T-helper 2 cell treated with Interferon-gamma antibody and Interleukin-4, amounts not matched to agents 100 ng/mL and 5 ng/mL, for 36 hours (primary cell): ENCODE measurements around the gene NELFA. TPM values are rescaled to one million over a fixed set of nuclear protein-coding genes. Genes with fewer than 3 reads are reported as not detected.

Experiments used
- intact Hi-C: fragments of 100-400 bp; cut with micrococcal nuclease; formaldehyde crosslinking; loops from one replicate; pipeline ENCODE4 v1.15.1; 2023
- total RNA-seq: library from RNA; stranded (reverse); gene quantifications from 2 replicates; pipeline ENCODE4 v1.2.3, GENCODE V29; 2022

The NELFA gene
- 37.3 and 40.3 TPM in 2 replicates for total RNA-seq

DNA sequence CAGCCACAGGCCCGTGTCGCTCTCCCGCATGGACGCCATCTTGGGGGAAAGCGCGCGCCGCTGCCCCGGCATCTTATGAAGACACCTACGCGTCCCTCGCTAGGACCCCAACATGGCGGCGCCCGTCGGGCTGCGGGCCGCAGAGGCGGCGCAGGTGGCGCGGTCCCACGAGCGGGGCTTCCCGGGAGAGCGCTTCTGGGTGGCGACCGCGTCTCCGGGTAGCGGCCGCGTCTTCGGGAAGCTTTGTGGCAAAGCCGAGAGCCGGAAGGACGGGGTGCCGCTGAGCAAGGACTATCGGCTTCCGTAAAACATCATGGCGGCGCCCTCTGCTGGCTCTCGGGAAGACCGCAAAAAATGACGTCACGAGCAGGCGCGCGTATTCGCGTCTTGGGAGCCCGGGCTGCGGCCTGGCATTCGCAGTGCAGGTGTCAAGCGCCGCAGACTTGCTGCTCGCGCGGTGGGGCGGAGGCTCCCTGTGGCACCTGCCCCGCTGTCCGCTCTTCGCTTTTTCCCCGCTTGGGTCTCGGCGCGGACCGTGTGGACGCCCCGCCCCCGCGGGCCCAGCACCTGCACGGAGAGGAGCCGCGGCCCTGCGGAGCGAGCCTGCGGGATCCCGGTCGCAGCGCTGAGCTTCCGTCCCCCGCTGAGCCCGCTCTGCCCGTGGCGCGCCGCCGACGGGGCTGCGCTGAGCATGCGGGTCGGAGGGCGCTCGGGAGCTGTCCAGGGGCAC lies at the start of gene NELFA:
NELFA (minus strand) TSS at position 54 of the 730 bp plus-strand sequence; CDS start at position 39, 15 bp downstream.
- intact Hi-C loops, result loop anchor here (1.0 to 10.0 kb wide), 7 partner anchors 32 to 409 kb away; partner anchors contain the start of genes CFAP99, HAUS3, LETM1 and MXD4

DNA sequence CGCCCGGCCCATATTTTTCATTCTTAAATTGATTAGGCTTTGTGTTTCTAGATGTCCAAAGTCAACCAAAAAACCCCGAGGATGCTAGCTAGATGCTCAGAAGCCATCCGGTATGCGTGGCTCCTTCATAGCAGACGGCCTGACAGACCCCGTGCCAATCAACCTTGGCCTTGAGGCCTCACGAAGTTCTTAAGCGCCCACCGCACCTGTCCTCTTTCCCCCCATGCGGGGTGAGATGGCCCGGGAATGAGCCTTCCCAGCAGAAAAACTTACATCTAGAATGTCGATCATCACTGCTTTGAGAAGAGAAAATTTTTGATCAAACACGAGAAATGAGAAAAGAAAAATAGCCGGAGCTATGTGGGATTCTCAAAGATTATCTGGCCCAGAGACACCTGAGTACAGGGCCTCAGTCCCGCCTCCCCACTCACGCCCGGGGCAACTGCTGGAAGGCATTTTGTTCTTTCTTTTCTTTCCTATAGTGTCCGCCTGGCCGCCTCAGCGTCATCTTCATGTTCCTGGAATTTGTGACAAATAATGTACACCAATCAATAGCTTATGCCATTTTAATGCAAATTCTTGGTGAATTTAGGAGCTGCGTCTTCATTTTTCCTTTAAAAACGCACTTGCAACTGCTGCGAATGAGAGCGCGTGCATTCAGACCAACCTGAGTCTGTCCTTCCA lies 48.8 kb upstream of the NELFA start:
- intact Hi-C loops, result no loop called here

DNA sequence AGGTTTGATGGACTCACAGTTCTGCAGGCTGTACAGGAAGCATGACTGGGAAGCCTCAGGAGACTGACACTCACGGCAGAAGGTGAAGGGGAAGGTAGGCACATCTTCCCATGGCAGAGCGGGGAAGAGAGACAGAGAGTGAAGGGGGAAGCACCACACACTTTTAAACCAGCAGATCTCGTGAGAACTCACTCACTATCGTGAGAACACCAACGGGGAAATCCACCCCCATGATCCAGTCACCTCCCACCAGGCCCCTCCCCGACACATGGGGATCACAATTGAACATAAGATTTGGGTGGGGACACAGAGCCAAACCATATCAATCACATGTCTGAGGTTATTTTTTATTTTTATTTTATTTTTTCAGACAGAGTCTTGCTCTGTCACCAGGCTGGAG lies 45.4 kb upstream of the NELFA start:
- intact Hi-C loops, result no loop called here

DNA sequence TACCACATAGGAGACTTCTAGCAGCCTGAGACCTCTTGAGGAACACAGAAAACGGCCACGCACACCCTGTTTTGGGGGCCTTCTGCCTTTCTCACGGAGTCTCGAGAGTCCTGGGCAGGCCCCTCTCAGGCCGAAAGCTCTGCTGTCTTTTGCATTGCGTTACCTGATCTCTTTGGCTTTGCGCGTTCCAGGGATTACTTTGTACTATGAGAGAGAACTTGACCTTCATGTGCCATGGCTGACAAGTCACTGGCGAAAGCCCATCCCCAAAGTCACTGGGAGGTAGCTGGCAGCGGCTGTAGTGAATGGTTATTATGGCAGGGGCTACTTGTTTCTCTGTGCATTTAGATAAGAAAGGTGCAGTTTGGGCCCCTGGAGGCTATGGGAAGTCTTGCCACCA lies 42.3 kb upstream of the NELFA start:
- intact Hi-C loops, result no loop called here

DNA sequence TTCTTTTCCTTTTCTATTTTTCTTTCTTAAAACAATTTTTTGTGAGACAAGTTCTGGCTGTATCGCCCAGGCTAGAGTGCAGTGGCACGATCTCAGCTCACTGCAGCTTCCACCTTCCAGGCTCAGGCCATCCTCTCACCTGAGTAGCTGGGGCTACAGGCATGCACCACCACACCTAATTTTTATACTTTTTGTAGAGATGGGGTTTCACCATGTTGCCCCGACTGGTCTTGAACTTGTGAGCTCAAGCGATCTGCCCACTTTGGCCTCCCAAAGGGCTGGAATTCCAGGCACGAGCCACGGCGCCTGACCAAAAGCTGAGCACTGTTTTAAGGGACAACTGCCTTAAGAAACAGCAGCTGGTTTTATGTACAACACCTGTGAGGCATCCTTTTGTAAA lies 41.0 kb upstream of the NELFA start:
- intact Hi-C loops, result loop anchor here (10.0 kb wide), 1 partner anchor 125 kb away; no protein-coding TSS in a partner anchor

DNA sequence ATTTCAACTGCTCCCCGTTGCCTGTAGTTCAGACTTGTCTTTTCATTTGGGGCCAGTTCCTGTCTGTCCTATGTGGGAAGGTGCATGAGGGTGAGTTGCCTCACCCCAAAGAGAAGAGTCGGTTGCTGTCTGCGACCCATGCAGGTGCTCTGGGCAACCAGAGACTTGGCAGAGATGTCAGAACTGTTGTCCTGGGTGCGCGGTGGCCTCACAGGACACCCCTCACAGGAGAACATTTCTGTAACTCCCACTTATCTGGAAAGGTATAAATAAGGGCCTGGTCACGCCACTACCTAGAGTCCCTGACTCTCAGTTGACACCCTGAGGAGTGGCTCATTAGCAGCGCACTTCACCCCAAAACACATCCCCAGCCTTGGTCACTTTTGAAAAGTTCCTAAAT lies 40.6 kb upstream of the NELFA start:
- intact Hi-C loops, result loop anchor here (10.0 kb wide), 1 partner anchor 125 kb away; no protein-coding TSS in a partner anchor

DNA sequence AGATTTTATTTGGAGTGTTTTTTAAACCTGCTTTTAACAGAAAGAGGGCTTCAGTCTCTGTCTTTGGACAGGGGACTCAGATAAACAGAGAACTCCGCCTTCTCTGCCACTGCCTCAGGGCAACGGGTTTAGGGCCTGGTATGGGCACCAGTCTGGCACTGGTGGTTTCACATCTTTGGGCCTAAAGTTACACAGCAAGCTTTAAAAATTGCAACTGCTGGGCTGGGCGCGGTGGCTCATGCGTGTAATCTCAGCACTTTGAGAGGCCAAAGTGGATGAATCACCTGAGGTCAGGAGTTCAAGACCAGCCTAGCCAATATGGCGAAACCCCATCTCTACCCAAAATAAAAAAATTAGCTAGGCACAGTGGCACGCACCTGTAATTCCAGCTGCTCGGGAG lies 40.1 kb upstream of the NELFA start:
- intact Hi-C loops, result loop anchor here (10.0 kb wide), 1 partner anchor 126 kb away; no protein-coding TSS in a partner anchor

DNA sequence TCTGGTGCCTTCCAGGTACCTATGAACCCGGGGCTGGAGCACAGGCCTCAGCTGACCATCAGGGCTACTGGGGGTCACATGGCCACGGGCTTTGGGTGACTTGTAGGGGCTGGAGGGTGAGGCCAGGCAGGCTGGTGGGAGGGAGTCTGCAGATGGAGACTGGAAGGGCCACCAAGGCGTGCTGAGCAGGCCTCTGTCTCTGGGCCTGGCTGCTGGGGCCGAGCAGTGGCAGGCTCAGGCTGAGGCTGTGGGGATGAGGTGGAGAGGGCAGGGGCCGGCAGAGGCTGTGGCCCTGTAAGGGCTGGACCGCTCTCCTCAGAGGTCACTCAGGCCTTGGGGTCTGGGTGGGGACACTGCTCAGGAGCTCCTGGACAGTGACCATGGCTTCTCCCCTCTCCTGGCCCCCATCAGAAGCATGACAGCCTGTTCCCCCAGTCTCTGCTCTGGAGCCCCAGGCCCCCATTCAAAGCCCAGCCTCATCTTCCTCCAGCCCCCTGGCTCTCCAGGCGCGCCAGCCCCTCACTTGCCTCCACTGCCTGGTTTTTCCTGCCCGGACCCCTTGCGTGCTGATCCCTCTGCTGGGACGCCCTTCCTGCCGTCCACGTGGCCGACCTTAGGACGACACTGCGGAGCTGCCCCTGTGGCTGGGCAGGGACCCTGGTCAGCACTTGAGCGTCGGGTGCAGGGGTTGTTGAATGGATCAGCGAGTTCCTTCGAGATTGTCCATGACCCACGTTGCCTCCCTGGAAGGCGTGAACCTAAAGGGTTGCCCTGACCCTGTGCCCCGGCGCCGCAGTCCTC lies 39.2 kb upstream of the NELFA start:
- intact Hi-C loops, result loop anchor here (10.0 kb wide), 1 partner anchor 127 kb away; no protein-coding TSS in a partner anchor

DNA sequence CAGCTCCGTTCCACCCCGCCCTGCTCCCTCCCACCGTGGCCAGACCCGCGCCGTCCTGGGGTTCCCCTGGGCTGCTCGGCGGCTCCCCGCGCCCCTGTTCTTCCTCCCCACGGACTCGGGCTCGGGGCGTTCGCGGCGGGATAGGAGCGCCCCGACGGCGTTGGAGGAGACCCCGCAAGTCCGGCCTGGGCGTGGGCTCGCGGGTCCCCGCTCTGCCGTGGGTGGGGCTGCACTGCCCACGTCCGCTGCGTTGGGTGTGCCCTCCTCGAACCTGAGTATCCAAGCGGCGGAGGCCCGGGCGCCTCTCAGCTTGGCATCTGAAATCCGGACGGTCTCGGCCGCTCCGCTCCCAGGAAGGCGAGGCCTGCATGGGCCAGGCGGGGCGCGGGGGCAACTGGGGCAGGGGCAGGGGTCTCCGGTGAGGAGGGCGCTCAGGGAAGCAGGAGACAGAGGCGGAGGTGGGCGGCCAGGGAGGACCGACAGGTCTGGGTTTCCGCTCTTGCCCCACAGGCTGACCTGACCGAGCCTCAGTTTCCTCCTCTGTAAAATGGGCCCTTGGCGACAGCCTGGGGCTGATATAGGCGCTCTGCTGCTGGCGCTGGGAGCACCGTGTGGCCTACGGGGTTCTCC lies 38.4 kb upstream of the NELFA start:
- intact Hi-C loops, result loop anchor here (10.0 kb wide), 1 partner anchor 128 kb away; no protein-coding TSS in a partner anchor

DNA sequence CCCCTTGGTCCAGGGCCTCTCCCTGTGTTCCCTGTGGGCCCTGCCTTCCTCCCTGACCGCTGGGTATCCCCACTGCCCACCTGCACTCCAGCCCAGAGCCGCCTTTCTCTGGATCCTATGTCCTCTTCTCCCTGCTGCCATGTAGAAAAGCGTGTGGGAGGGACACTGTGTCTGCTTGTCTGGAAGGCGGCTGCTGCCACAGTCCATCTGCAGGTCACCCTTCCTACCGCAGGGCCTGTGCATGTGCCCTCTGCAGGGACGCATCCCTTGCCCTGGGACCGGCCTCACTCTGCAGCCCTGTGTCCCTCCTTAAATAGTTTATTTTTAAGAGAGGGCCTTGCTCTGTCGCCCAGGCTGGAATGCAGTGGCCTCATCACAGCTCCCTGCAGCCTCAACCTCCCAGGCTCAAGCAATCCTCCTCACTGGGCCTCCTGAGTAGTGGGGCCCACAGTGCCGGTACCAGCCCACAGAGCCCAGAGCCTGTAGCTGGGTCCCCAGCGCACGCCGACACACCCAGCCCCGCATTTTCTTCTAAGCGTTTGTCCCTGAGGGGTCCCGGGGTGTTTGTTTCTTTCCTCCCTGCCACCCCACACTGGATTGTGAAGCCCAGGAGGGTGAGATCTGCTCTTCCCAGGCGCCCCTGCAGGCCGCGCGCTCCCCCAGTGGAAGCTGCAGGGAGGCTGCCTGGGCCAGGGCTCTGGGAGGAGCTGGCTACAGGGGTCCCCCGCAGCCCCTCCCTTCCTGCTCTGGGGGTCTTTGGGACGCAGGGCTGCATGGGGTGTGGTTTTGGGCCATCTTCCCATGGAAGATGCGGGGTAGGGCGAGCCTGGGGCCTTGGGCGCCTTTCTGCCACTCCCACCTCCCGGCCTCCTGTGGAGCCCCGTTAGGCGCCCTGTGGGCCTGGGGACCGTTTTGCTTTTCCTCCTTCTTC lies 37.5 kb upstream of the NELFA start:
- intact Hi-C loops, result loop anchor here (10.0 kb wide), 1 partner anchor 129 kb away; no protein-coding TSS in a partner anchor

DNA sequence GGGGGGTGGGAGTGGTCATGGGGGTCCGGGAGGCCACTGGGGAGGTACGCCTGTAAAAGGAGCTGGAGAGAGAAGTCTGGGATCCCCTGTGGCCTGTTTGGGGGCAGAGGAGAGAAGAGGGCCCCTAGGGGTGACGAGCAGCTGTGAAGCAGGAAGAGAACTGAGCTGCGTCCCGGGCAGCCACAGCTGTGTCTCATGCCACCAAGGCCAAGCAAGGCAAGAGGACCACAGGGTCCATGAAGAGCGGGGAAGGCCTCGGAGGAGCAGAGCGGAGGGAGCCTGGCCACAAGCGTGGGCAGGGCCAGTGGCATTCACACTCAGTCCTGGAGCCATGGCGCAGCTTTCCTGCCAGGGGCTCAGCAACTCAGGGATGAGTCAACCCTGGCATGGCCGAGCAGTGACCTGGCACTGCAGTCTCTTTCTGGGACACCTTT lies 36.8 kb upstream of the NELFA start:
- intact Hi-C loops, result loop anchor here (10.0 kb wide), 1 partner anchor 129 kb away; no protein-coding TSS in a partner anchor

DNA sequence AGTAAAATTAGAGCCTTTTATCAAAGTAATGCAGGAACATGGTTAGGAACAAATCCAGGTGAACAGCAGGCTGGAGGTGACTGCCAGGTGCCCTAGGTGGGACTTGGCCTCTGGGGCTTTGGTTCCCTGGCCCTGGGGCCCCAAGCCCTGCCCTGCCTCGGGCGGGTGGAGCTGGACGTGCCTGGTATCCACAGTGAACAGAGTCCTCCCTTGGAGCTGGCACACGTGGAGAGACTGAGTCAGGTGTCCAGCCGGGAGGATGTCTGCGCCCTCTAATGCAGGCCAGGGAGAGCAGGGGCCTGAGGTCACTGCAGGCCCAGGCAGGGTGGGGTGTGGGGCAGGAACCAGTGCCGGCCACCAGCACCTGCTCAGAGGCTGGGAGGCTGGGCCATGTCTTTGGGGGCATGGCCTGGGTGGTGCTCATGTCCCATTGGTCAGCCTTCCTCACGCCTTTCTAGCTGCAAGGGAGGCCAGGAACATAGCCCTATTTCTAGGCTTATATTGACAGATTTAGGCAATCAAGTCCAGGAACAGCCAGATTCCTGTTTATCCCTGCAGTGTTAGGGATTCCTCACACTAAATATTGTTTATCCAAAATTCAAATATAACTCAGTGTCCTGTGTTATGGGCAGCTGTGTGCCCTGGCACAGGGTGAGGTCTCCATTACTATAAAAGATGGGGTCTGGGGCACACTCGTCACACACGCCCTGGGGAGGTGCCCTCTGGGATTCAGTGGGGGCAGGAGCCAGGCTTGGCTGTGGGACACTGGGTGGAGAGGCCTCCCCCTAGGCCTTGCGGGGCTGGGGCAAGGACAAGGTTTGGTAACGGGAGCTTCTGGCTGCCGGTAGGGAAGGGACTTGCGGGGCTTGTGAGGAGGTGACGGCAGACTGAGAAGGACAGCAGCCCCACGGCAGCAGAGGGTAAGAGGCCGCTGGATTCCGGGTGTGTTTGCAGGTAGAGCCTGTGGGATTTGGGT lies 36.1 kb upstream of the NELFA start:
- intact Hi-C loops, result loop anchor here (10.0 kb wide), 1 partner anchor 130 kb away; no protein-coding TSS in a partner anchor

DNA sequence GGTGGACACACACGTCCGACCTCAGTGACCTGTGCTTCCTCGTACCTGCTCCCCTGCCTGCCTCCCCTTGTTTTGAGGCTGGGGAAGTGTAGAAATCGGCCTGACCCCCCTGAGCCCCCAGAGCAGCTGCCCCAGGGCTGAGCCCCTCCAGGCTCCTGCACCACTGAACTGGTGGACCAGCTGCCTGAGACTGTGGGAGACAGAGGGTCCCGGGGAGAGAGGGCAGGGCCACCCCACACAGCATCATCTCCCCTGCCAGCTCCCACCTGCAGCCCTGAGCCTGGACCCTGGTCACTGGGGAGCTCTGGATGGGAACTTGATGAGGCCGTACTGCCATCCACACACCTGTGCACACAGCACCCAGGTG lies 35.3 kb upstream of the NELFA start:
- intact Hi-C loops, result loop anchor here (10.0 kb wide), 1 partner anchor 131 kb away; no protein-coding TSS in a partner anchor

DNA sequence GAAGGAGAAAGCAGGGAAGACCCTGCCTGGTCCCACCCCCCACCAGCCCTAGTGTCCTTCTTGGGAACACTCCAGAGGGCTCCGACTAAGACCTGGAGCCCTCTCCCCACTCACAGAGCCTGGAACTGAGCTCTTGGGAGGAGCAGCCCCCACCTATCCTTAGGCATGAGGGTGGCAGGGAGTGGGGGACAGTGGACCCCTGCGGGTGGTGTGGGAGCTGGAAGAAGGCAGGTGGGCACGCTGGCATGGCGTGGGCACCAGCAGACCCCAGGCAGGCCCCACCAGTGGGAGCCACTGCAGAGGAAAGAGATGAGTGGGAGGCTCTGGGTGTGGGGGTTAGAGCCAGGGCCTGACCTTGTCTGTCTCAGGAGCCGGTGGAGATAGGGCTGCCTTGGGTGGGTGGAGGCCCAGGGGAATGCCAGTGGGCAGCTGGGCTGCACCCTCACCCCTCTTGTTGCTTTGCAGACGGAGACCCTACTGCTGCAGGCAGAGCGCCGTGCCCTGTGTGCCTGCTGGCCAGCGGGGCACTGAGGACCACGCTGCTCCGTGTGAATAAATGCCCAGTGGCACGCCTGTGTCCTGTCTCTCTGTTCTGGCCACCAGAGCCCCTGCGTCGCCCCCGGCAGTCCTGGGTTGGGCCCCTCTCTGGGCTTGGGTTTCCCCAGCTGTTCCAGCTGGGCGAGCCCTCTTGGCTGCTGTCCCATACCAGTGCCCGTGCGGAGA lies 34.8 kb upstream of the NELFA start:
- intact Hi-C loops, result loop anchor here (10.0 kb wide), 1 partner anchor 131 kb away; no protein-coding TSS in a partner anchor

DNA sequence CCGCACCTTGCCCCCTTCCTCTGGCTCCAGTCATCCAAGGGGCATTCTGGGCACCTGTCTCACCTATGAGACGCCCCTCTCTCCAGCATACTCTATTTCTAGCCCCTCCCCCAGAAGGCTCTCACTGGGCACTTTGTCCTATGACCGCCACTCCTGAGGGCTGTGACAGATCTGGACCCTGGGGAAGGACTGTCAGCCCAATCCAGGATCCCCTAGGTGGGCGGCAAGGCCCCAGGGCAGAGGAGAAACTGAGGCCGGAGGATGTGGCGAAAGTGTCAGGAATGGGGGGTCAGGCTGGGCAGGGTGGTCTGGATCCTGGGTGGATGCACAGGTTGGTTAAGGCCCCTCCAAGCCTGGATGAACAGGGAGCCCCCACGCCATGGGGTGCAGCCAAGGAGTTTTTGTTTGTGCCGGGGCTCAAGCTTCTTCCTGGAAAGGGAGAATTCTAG lies 34.2 kb upstream of the NELFA start:
- intact Hi-C loops, result loop anchor here (10.0 kb wide), 1 partner anchor 132 kb away; no protein-coding TSS in a partner anchor

DNA sequence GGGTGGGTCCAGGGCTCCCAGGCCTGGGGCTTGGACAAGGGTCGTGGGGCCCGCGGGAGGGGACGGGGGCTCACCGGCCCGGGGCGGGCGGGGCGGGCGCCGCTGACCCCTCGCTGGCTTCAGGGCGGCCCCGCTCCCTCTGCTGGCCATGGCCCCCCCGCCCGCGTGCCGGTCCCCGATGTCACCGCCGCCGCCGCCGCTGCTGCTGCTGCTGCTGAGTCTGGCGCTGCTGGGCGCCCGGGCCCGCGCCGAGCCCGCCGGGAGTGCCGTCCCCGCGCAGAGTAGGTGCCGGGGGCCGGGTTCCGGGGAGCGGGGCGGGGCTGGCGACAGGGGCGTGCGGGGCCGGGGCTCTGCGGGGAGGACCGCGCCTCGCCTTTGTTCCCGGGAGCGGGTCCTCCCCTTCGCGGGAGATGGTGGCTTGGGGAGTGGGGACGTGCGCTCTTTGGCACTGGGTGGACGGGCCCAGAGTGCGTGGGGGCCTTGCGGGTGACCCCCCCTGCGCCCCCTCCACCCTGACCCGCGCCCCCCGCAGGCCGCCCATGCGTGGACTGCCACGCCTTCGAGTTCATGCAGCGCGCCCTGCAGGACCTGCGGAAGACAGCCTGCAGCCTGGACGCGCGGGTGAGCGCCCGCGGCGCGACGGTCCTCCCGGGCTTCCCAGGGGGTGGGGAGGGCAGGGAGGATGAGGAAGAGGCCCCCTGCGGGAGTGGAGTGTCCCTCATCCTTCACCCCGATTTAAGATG lies 33.6 kb upstream of the NELFA start:
- intact Hi-C loops, result loop anchor here (10.0 kb wide), 1 partner anchor 132 kb away; no protein-coding TSS in a partner anchor
